C1 segment of cervical spinal cord (tissue), 14 donors: ENCODE measurements around the gene DONSON.
A peak's percentile ranks its signal among the peaks of the same experiment; 100 is the strongest.

Experiments
- DNase-seq, 14 donors: peaks; one replicate each; lab custom pipeline; 2025; lab: John Stamatoyannopoulos, UW

The DONSON gene

GRCh38 chr21:33541756-33542639 is 46.5 kb downstream of the DONSON start, which contains the start of gene GART:
GART (minus strand) TSS chr21:33542117; CDS start chr21:33539315, 2,802 bp downstream.
- peak in 13 of 14 donors; percentile 44 to 86 (median 80) for DNase-seq

DNA sequence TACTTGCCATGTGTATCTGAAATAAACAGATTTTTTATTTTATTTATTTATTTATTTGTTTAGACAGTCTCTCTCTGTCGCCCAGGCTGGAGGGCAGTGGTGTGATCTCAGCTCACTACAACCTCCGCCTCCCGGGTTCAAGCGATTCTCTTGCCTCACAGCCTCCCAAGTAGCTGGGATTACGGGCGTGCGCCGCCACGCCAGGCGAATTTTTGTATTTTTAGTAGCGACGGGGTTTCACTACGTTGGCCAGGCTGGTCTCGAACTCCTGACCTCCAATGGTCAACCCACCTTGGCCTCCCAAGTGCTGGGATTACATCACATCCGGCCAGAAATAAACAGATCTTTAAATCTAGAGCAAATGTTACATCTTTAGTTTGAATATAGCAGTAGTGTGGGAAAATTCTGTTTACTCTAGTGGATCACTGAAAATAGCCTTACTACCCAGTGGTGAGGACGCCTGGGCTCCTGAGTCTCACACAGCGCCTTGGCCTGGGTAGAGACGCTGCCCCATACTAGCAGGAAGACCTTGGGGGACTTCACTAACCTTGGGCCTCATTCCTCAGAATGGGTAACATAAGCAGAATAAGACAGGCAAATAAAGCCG is 47.3 kb downstream of the DONSON start:
- no peak for DNase-seq

- DNase-seq = no peak
Observed at GRCh38 chr21:33540711-33541104, 47.8 kb downstream of the DONSON start.

DNA sequence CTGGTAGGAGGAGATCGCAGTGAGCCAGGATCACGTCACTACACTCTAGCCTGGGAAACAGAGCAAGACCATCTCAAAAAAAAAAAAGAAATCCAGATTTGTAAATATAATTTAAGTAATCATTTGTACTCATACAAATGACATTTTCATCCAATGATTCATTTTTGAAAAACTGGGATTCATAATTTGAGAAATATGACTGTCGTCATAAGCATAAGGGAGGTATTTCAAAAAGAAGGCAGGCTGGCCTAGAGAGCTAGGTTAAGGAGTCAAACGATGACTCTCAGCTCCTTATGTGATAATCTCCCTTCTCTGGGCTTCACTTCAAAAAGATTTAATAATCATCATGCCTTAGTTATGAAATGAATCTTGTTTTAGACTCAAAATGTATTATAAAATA is 48.9 kb downstream of the DONSON start:
- no peak for DNase-seq

DNA sequence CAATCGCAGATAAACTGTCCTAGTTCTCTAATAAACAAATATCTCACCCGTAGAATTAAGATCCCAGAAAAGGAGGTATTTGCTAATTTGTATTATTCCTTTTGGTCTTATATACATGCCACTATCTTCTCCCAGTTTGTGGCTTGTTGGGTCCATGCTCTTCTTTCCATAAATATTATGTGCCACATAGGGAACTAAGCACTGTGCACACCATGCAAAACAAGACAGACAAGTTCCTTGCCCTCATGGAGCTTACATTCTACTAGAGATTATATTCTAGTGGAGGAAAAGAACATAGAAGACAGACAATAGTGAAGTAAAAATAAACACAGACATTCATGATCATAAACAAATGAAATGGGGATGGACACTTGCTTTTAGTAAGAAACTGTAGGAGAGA is 51.3 kb downstream of the DONSON start:
- DNase-seq = no peak

DNA sequence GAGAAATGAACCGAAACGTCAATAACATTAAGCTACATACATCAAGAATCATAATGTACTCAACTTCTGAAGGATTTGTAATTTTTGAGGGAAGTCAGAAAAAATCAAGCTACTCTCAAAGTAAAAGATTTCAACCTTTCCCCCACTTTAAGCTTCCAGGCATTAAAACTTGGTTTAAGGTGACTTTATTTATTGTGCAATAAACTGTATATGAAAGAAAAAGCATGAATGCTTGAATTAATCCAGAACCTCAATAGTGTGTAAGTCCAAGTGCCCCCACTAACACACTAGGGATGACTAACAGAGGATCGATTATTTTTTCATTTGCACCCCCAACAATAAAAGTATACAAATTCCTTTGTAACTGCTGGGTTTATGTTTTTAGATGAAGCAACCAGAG is 57.5 kb downstream of the DONSON start:
- no peak for DNase-seq
